ENCODE measurements around the gene PRH2.

PRH2 gene

DNA sequence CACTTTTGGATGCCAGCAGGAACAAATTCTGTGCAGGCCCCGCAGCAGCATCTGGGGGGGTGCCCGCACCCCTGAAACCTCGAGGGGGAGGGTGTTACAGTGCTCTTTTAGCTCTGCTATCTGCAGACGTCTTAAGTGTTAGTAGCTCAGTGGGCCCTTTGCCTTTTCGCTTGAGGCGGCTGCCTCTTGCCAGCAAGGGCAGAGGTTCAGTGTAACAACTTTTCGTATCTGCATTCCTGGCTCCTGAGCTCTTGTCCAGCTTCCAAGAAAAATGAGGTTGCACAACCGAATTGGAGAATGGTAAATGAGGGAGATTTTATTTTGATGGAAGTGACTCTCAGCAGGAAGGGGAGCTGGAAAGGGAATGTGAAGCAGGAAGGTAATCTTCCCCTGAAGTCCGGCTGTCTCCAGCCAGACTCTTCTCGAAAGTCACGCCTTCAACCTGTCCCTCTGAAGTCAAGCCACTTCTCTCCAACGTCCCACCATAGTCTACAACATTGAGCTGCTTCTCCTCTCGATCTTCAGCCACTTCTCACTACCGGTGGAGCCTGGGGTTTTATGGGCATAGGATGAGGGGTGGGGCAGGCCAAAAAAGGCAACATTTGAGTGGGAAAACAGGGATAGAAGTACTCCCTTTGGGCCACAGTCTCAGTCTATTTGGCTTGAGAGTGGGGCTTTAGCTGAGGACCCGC is 39.9 kb downstream of the PRH2 start:
- H3K4me3 ChIP-seq (ENCODE audit: low read depth, low read length), result no peak overlapping the region
- no peak for DNase-seq (ENCODE audit: low read depth)
- TF ChIP-seq, protein P1, sequence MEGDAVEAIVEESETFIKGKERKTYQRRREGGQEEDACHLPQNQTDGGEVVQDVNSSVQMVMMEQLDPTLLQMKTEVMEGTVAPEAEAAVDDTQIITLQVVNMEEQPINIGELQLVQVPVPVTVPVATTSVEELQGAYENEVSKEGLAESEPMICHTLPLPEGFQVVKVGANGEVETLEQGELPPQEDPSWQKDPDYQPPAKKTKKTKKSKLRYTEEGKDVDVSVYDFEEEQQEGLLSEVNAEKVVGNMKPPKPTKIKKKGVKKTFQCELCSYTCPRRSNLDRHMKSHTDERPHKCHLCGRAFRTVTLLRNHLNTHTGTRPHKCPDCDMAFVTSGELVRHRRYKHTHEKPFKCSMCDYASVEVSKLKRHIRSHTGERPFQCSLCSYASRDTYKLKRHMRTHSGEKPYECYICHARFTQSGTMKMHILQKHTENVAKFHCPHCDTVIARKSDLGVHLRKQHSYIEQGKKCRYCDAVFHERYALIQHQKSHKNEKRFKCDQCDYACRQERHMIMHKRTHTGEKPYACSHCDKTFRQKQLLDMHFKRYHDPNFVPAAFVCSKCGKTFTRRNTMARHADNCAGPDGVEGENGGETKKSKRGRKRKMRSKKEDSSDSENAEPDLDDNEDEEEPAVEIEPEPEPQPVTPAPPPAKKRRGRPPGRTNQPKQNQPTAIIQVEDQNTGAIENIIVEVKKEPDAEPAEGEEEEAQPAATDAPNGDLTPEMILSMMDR (IDR thresholded peaks at IDR 0.05; ENCODE audit: insufficient read depth, low read depth, low read length, missing control alignments), result no peak

DNA sequence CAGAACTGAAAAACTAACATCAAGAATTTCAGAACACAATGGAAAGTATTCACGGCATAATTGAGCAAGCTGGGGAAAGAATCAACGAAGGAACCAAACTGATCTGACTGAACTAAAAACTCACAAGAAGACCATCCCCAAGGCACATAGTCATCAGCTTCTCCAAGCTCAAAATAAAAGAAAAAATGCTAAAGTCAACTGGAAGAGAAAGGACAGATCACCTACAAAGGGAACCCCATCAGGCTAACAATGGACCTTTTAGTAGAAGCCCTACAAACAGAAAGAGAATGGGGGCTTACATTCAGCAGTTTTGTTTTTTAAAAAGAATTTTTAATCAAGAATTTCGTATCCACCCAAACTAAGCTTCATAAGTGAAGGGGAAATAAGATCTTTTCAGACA is 45.9 kb downstream of the PRH2 start:
- H3K4me3 ChIP-seq (ENCODE audit: low read depth, low read length), result no peak overlapping the region
- no peak for DNase-seq (ENCODE audit: low read depth)
- TF ChIP-seq, protein P1 (IDR thresholded peaks at IDR 0.05; ENCODE audit: insufficient read depth, low read depth, low read length, missing control alignments), result no peak

DNA sequence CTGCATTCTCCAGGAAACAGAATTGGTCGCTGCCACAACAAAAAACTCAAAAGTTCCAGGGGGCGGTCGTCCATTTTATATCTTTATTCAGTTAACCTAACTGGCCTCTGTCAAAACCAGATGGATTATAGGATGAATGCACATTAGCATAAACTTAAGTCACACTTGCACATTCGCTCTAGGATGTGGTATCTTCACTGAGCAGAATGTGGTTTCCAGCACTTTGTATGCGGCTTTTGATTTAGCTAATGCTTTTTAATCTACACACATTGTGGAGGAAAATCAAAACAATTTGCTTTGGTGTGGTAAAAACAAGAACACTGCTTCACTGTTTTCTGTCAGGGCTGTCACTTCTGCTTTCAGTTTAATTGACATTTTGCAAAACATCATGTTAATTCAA is 53.2 kb downstream of the PRH2 start:
- TF ChIP-seq, protein P1 (IDR thresholded peaks at IDR 0.05; ENCODE audit: insufficient read depth, low read depth, low read length, missing control alignments), result no peak
- DNase-seq (ENCODE audit: low read depth), result no peak

More for the DNA sequence above, 53.2 kb downstream of the PRH2 start:
- H3K4me3 ChIP-seq (ENCODE audit: low read depth, low read length), result no peak overlapping the region

Measured in GM12865 (cell line).